Sigmoid colon (tissue), 4 donors: Measurements from ENCODE around the gene RPP21.

Source experiments
- EP300 ChIP-seq, 4 donors: sonication (generic); formaldehyde crosslinking; IDR thresholded peaks; one replicate each; pipeline ENCODE4 v1.6.1; 2017; ENCODE audit warnings: antibody characterized with exemption in 4 of 4
- POLR2A ChIP-seq, 2 donors: fragments of 450-650 bp; IDR thresholded peaks; one replicate each; pipeline ENCODE4 v1.6.1; 2016; ENCODE audit warnings: antibody characterized with exemption in 2 of 2, mild to moderate bottlenecking in 2 of 2, moderate library complexity in 2 of 2
- POLR2AphosphoS5 ChIP-seq, 4 donors: sonication (generic); formaldehyde crosslinking; IDR thresholded peaks; one replicate each; pipeline ENCODE4 v1.6.1; 2017; ENCODE audit warnings: antibody characterized with exemption in 4 of 4
- TF ChIP-seq, protein P1 (sequence below), 4 experiments: fragments of 450-650 bp in 3 of 4; fragments of 200-600 bp in 1 of 4; IDR thresholded peaks; one replicate each; pipeline ENCODE4 v1.5.1; 2016 to 2019; ENCODE audit warnings: antibody characterized with exemption in 4 of 4, mild to moderate bottlenecking in 3 of 4, moderate library complexity in 2 of 4

DNA sequence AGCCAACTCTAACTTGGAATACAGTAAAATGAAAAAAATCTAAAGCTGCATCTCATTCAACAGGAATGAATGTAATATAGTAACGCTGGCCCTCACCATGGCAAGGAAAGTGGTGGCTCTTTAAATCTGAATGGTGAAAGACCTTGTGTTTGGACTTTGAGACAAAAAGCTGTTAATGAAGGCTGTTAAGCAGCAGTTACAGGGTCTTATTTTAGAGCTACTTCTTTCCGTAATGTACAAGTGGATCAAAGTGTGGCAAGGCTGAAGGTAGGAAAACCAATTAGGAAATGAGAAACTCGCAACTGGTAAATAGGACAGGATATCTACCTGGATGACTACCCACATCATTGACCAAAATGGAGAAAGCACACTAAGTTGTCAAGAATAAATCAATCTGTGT is 29.8 kb upstream of the RPP21 start:
- TF ChIP-seq POLR2AphosphoS5 (IDR thresholded peaks at IDR 0.05) (no peak), POLR2A (IDR thresholded peaks at IDR 0.05) (no peak), EP300 (IDR thresholded peaks at IDR 0.05) (no peak)
- TF ChIP-seq, protein P1, sequence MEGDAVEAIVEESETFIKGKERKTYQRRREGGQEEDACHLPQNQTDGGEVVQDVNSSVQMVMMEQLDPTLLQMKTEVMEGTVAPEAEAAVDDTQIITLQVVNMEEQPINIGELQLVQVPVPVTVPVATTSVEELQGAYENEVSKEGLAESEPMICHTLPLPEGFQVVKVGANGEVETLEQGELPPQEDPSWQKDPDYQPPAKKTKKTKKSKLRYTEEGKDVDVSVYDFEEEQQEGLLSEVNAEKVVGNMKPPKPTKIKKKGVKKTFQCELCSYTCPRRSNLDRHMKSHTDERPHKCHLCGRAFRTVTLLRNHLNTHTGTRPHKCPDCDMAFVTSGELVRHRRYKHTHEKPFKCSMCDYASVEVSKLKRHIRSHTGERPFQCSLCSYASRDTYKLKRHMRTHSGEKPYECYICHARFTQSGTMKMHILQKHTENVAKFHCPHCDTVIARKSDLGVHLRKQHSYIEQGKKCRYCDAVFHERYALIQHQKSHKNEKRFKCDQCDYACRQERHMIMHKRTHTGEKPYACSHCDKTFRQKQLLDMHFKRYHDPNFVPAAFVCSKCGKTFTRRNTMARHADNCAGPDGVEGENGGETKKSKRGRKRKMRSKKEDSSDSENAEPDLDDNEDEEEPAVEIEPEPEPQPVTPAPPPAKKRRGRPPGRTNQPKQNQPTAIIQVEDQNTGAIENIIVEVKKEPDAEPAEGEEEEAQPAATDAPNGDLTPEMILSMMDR (IDR thresholded peaks at IDR 0.05) = no peak
